Testis (tissue), 3 donors: ENCODE data around the gene SOX8. TPM values are rescaled to one million over a fixed set of nuclear protein-coding genes. Genes with fewer than 3 reads are reported as not detected.

ENCODE experiments used
- DNase-seq: peaks from one replicate; pipeline ENCODE4 v3.0.0-alpha.2; 2019
- H3K27ac ChIP-seq, 2 donors: fragments of 200-600 bp; sonication (generic); one replicate each; pipeline ENCODE4 v1.5.1; 2019
- H3K27me3 ChIP-seq: fragments of 200-600 bp; sonication (generic); one replicate; pipeline ENCODE4 v1.5.1; 2019
- H3K36me3 ChIP-seq: fragments of 200-600 bp; sonication (generic); one replicate; pipeline ENCODE4 v1.5.1; 2017; ENCODE audit warnings: low read depth; ENCODE audit errors: missing control alignments
- H3K4me1 ChIP-seq: fragments of 200-600 bp; sonication (generic); one replicate; pipeline ENCODE4 v1.5.1; 2019
- H3K4me3 ChIP-seq, 2 donors: fragments of 200-600 bp; sonication (generic); one replicate each; pipeline ENCODE4 v1.5.1; 2017 to 2019
- H3K9me3 ChIP-seq: fragments of 200-600 bp; sonication (generic); one replicate; pipeline ENCODE4 v1.5.1; 2017
- POLR2A ChIP-seq: fragments of 450-650 bp; IDR thresholded peaks from one replicate; pipeline ENCODE4 v1.6.1; 2017; ENCODE audit warnings: antibody characterized with exemption, mild to moderate bottlenecking, moderate library complexity
- WGBS, 2 donors: methylation state at CpG; one replicate each; pipeline ENCODE4 v1.1.5; 2018; 5-methylcytosine and 5-hydroxymethylcytosine counted together
- intact Hi-C: fragments of 100-400 bp; cut with DNase I; formaldehyde crosslinking; loops from one replicate; pipeline ENCODE4 v1.15.1; 2023; ENCODE audit warnings: low total_unique reads
- polyA plus RNA-seq: library from polyadenylated mRNA; stranded (reverse); fragments of 350-450 nt; fragmentation: Illumina TruSeq; extraction: RNeasy Lipid Tissue Mini Kit (QIAGEN cat#74804); gene quantifications from one replicate; pipeline ENCODE4 v1.2.3, GENCODE V29; 2014; ENCODE audit warnings: low read depth, low replicate concordance; ENCODE audit not compliant: insufficient read depth
- total RNA-seq, 2 donors: library from RNA; depleted of rRNA; stranded (reverse); fragments of >200 nt; gene quantifications; one replicate each; pipeline ENCODE4 v1.2.3, GENCODE V29; 2016
- TF ChIP-seq, protein P1 (sequence below), 3 experiments: fragments of 450-650 bp in 2 of 3; fragments of 200-600 bp in 1 of 3; sonication (generic) in 1 of 3; IDR thresholded peaks; one replicate each; pipeline ENCODE4 v1.5.1; 2016 to 2019; ENCODE audit warnings: antibody characterized with exemption in 3 of 3, mild to moderate bottlenecking in 2 of 3, moderate library complexity in 1 of 3

The SOX8 gene
- total and polyA plus RNA-seq, 3 donors from 2014 or later, result 4.3 to 19.6 (median 11.2) TPM

DNA sequence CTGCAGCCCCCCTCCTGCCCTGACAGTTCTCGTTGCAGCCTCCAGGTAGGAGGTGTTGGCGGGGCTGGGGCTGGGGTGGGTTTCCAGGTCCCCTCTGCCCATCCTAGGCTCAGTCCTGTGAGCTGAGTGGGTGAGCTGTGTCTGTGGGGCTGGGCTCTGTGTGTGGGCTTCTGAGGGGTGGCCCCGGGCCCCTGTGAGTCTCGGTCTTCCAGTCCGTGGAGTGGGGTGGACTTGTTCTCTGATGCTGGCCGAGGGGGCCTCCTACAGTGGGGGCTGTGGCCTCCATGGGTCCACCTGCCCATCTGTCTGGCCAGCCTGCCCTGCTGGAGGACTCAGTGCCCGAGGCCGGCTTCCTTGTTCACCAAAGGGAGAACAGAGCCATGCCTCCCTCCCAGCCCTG lies 32.7 kb downstream of the SOX8 start:
- Histone ChIP-seq H3K4me3 (no peak overlapping the region), H3K36me3 (no peaks in the 10 kb centered on the region), H3K27me3 (no peaks in the 10 kb centered on the region), H3K9me3 (no peaks in the 10 kb centered on the region), H3K27ac (no peak overlapping the region), H3K4me1 (no peaks in the 10 kb centered on the region)
- TF ChIP-seq, protein P1, sequence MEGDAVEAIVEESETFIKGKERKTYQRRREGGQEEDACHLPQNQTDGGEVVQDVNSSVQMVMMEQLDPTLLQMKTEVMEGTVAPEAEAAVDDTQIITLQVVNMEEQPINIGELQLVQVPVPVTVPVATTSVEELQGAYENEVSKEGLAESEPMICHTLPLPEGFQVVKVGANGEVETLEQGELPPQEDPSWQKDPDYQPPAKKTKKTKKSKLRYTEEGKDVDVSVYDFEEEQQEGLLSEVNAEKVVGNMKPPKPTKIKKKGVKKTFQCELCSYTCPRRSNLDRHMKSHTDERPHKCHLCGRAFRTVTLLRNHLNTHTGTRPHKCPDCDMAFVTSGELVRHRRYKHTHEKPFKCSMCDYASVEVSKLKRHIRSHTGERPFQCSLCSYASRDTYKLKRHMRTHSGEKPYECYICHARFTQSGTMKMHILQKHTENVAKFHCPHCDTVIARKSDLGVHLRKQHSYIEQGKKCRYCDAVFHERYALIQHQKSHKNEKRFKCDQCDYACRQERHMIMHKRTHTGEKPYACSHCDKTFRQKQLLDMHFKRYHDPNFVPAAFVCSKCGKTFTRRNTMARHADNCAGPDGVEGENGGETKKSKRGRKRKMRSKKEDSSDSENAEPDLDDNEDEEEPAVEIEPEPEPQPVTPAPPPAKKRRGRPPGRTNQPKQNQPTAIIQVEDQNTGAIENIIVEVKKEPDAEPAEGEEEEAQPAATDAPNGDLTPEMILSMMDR (IDR thresholded peaks at IDR 0.05), result no peak
- no peak for TF ChIP-seq POLR2A
- DNase-seq, result no peak
- intact Hi-C loops, result no loop called here
- 72 to 90% methylated on average over 4 to 8 of the region's 8 CpGs for WGBS, 2 donors

DNA sequence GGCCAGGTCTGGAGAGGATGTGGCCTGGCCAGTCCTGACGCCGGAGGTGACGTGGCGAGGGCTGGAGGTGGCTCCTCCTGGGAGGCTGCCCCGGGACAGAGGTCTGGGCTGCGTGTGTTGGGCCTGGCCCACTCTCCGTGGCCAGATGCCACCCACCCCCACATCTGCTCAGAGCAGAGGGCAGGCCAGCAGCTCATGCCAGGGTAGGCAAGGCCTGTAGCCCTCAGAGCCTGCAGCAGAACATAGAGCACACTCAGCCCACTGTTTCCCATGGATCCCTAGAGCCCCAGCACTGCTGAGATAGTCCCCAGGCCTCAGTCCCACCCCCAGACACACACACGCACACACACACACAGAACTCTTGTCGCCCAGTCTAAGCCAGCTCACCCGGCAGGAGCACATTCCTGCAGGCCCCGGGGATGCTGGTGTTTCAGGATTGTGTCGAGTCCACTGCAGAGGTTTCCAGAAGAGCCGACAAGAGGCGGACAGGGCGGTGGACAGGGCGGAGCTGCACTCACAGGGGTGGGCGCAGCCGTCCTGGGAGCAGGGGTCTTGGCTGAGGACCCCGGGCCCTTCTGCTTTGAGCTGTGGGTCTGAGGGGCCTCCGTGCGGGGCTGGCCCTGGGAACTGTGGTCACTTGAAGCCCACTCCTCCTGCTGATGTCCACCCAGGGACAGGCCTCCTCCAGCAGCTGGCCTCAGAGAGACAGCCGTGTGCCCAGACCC lies 33.4 kb downstream of the SOX8 start:
- no peak for DNase-seq
- 90 to 92% methylated on average over 13 to 22 of the region's 22 CpGs for WGBS, 2 donors
- no peaks in the 10 kb centered on the region for H3K36me3 ChIP-seq
- H3K9me3 ChIP-seq, result no peaks in the 10 kb centered on the region
- no peak overlapping the region for H3K4me3 ChIP-seq
- no peaks in the 10 kb centered on the region for H3K4me1 ChIP-seq
- H3K27ac ChIP-seq, result no peak overlapping the region
- intact Hi-C loops, result no loop called here
- no peak for TF ChIP-seq POLR2A
- TF ChIP-seq, protein P1 (IDR thresholded peaks at IDR 0.05), result no peak
- H3K27me3 ChIP-seq, result no peaks in the 10 kb centered on the region

DNA sequence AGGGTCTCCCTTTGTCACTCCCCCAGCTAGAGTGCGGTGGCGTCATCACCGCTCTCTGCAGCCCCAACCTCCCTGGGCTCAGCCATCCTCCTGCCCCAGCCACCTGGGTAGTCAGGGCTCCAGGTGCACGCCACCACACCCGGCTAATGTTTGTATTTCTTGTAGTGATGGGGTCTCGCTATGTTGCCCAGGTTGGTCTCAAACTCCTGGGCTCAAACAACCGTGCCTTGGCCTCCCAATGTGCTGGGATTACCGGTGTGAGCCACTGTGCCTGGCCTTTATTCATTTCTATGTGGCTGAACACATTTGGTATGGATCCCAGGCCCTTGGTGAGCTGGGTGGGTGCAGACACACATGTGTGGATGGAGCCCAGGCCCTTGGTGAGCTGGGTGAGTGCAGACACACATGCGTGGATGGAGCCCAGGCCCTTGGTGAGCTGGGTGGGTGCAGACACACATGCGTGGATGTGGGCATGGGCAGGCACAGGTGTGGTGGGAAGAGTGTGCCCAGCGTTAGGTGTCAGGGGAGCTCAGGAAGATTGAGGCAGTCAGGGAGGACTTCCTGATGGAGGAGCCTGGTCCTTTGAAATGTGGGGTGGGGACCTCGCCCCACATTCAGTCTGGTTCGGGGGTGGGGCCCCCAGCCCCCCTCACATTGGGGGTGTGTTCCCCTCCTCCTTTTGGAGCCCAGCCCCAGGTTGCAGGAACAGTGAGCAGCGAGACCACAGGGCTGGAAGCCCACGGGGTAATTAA lies 37.1 kb downstream of the SOX8 start:
- Histone ChIP-seq H3K9me3 (no peaks in the 10 kb centered on the region), H3K36me3 (no peaks in the 10 kb centered on the region), H3K27ac (no peak overlapping the region), H3K4me1 (no peaks in the 10 kb centered on the region), H3K27me3 (no peaks in the 10 kb centered on the region), H3K4me3 (no peak overlapping the region)
- intact Hi-C loops, result no loop called here
- no peak for DNase-seq
- WGBS, 2 donors, result 84 to 86% methylated on average over 14 to 15 of the region's 15 CpGs
- no peak for TF ChIP-seq POLR2A
- TF ChIP-seq, protein P1 (IDR thresholded peaks at IDR 0.05), result no peak

GRCh38 chr16:1019231-1020090 lies 37.9 kb downstream of the SOX8 start:
- H3K27ac ChIP-seq, result no peak overlapping the region
- DNase-seq, result no peak
- H3K27me3 ChIP-seq, result no peaks in the 10 kb centered on the region
- no peaks in the 10 kb centered on the region for H3K9me3 ChIP-seq
- no peaks in the 10 kb centered on the region for H3K4me1 ChIP-seq
- no peak overlapping the region for H3K4me3 ChIP-seq
- intact Hi-C loops, result no loop called here
- H3K36me3 ChIP-seq, result no peaks in the 10 kb centered on the region
- WGBS, 2 donors, result 26 to 47% methylated on average over 45 to 50 of the region's 66 CpGs
- TF ChIP-seq POLR2A, result no peak
- TF ChIP-seq, protein P1 (IDR thresholded peaks at IDR 0.05), result no peak
